ENCODE results near the gene RFC3.
"Not testable (repeated sequence)": the region's sequence is repeated elsewhere in the genome, so short reads cannot be mapped to it uniquely, and the experiment has no call there.

Gene RFC3

DNA sequence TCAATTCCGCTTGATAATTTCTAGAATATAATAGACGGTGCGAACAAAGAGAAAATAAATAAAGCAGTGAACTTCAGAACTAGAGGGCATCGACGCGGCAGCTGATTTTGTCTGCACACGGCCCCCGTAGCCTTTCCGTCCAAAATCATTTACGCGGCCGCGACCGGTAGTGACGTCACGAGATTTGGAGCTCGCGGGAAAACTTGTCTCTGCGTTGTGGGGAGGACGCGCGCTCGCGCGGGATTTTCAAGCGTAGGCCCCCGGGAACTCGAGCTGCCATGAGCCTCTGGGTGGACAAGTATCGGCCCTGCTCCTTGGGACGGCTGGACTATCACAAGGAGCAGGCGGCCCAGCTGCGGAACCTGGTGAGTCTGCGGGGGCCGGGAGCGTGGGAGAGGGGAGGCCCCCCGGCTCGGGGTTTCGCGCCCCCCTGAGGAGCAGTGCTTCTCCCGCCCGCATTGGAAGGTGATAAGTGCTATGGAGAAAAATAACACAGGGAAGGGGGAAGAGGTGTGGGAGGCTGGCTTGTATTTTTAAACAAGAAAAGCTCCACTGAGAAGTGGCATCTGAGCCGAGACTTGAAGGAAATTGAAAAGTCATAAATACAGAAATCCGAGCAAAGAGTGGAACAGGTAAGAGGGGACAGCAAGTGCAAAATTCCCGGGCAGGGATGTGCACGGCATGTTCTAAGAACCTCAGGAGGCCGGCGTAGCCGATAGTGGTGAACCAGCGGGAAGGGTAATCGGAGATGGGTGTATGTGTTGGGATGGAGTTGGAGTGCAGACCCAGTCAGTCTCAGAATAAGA lies at the start of gene RFC3:
Gene RFC3 (plus strand): TSS at position 249 of the 806 bp plus-strand sequence. CDS start 30 bp downstream, at position 279.
- peak; percentile 89 for DNase-seq

- no peak for DNase-seq
Observed at GRCh38 chr13:33771296-33771695, 46.7 kb upstream of the RFC3 start.

DNA sequence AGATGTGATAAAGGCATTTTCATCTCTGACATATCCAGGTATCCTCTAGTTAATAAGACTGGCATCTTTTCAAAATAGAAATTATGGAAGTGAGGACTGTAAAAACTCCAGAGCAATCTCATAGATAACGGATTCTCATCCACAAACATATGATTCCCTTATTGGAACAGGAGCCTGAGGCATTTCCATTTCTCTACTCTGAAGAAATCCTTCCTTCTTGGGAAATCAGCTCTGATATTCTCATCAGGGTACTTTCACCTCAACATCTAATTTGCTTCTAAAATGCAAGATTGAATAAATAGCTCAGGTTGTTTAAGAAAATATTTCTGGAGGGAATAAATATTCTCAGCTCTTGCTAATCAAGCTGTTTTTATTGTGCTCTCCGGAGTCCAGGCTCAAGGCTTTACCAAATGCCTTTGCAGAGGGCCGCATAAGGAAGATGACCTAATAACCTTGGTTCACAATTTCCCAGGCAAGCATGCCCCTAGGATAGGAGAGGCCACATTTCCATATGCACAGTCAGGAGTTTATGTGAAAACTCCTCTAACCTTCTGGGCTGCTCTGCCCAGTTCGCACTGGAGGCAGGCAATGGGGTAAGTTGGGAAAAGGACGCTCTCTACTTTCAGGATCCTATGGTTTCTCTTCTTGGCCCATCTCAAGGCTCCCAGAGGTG lies 44.0 kb upstream of the RFC3 start:
- DNase-seq: no peak

- no peak for DNase-seq
Observed at GRCh38 chr13:33775339-33776108, 42.4 kb upstream of the RFC3 start.

- DNase-seq: no peak
Observed at GRCh38 chr13:33776239-33776881, 41.6 kb upstream of the RFC3 start.

DNA sequence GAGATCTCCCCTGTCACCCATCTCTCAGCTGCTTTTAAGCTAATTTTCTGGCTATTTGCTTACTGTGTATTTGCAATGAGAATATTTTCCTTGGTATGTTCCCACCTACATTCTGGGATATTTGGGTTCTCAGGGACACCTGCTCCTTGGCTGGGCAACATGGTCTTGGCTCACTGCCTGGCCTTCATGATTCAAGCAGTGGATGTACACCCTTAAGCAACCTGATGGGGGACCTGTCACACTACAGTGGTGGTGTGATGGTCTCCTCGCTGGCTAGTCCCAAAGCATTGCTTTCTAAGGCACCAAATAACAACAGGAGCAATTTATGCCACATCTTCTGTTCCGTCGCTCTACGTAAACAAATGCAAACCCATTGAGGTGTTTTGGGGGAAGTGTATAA lies 35.3 kb upstream of the RFC3 start:
- no peak for DNase-seq

DNA sequence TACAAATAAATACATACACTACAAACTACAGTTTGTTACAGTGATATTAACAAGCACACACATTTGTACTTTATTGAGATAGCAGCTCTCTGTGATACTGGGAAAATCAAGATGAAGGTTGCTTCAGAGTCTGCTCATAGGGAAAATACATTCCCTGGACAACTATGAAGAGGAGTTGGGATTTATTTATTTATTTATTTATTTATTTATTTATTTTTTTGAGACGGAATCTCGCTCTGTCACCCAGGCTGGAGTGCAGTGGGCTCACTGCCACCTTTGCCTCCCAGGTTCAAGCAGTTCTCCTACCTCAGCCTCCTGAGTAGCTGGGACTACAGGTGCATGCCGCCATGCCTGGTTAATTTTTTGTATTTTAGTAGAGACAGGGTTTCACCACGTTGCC lies 34.7 kb upstream of the RFC3 start:
- not testable (repeated sequence) for DNase-seq

- DNase-seq: no peak
Observed at GRCh38 chr13:33784738-33785137, 33.2 kb upstream of the RFC3 start.

DNA sequence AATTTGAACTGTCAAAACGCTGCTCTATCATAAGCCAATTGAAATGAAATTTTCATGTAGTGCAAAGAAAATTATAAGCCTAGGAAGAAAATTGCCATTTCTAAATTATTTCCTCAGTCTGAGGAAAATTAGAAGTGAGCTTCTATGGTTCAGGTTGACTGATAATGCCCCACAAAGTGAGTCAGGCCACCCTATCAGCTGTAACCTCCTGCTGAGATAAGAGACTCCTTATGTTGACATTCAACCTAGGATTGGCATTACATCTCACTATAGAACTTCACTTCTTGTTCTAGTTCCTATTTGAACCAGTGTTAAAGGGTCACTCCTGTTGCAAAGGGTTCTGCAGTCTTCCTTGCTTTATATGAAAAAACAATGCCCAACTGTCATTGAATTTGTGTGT lies 32.6 kb upstream of the RFC3 start:
- no peak for DNase-seq

DNA sequence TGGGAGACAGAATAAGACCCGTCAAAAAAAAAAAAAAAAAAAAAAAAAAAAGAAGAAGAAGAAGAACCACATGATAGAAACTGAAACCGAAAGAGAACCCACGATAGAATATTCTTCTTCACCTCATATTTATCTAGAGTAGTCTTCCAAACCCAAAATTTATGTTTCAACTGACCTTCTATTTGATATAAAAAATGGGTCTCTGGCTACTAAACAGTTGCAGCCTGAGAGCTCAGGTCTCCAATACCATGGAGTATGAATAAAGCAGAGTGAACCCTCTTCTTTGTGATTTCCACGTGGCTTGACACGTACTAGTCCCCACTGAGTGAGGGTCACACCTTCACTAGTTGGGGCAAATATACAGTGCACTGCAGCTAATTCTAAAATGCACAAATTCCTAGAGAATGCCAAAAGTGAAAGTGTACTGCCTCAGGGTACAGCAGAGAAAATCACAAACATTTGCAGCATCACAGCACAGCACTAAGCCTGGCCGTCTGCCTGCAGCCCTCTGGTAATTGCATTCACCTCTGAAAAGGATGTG lies 30.8 kb upstream of the RFC3 start:
- no peak for DNase-seq

- no peak for DNase-seq
Observed at GRCh38 chr13:33789066-33789606, 28.8 kb upstream of the RFC3 start.

DNA sequence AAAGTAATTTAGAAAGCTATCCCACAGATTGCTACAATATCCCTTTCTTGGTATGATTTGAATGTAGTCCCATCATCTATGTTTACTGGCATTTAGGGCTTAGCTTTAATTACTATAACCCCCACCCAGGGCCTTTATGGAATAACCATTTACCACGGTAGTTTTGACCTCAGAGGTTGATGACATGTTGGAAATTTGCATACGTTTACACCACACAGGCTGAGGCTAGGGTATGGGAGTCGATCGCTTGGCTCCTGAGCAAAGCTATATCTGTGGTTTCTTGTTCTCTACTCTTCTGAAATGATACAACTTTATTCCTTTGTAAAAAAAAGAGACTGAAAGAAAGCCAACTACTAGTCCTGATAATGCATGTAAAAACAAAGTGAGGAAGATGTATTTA lies 28.2 kb upstream of the RFC3 start:
- DNase-seq: no peak

- DNase-seq: no peak
Observed at GRCh38 chr13:33793726-33794125, 24.2 kb upstream of the RFC3 start.

GRCh38 chr13:33794576-33794975 lies 23.4 kb upstream of the RFC3 start:
- no peak for DNase-seq

GRCh38 chr13:33796095-33796494 lies 21.9 kb upstream of the RFC3 start:
- DNase-seq: no peak

DNA sequence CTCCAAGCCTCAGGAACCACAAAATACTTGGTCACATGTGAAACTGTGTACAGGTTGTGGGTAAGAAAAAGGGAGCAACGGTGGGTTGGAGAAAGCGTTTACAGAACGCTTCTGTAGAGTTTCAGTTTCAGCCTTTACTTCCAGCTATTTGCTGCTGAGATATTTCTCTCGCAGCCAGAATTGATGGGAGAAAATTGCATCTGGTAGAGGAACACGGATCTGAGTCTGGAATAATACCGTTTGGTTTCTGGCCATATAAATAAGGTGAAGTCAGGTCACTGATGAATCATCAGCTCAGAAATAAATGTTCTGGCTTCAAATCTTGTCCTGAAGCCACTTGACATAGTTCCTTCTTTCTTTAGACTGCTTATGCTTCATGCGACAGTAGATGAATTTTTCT lies 20.3 kb upstream of the RFC3 start:
- DNase-seq: no peak

GRCh38 chr13:33798023-33798422 lies 19.9 kb upstream of the RFC3 start:
- DNase-seq: no peak

GRCh38 chr13:33799950-33800592 lies 17.9 kb upstream of the RFC3 start:
- no peak for DNase-seq

DNA sequence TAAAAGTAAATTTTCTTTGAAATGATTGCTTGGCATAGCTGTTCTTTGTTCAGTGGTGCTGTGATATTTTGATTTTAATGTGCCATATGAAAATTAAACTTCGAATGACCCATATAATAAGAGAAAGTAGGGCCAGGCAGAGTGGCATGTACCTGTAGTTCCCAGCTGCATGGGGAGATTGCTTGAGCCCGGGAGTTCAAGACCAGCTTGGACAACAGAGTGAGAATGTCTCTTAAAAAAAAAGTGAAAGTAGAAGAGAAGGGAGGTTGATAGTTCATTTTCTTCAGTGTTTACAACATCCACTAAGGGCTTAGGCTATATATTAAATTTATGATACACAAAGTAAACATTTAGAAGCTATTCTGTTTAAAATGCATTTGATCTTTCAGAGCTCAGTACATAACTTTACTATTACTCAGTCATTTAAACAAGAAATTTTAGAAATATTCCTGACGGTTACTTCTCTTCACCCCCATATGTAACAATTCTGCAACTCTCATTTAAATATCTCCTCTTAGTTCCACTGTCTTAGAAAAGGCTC lies 17.2 kb upstream of the RFC3 start:
- DNase-seq: no peak

GRCh38 chr13:33806470-33807248 lies 11.3 kb upstream of the RFC3 start:
- no peak for DNase-seq

DNA sequence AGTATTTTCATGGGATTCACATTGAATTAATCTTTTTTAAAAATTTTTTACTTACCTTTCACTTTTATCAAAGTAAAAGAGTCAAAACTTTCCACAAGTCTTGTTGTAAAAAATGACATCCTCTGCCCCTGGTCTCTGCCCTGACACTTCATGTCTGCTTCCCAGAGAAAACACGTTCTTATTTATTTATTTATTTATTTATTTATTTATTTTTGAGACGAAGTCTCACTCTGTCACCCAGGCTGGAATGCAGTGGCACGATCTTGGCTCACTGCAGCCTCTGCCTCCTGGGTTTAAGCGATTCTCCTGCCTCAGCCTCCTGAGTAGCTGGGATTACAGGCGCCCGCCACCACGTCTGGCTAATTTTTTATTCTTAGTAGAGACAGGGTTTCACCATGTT lies 5.1 kb upstream of the RFC3 start:
- not testable (repeated sequence) for DNase-seq

Data from activated CD4-positive, alpha-beta T cell treated with anti-CD3 and anti-CD28 coated beads, Interleukin-2, amount 50 U/mL, for 1 hour (primary cell).